ENCODE results near the gene ANKRD55.
"Not testable (repeated sequence)": the region's sequence is repeated elsewhere in the genome, so short reads cannot be mapped to it uniquely, and the experiment has no call there.

DNA sequence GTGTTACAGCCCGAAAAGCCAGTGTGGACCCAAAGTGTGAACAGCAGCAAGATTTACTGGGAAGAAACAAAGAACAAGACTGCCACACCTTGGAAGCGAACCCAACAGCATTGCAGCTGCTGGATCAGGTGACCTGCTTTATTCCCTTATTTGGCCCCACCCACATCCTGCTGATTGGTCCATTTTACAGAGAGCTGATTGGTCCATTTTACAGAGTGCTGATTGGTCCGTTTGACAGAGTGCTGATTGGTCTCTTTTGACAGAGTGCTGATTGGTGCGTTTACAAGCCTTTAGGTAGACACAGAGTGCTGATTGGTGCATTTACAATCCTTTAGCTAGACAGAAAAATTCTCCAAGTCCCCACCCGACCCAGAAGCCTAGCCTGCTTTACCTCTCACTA is 16.0 kb upstream of the ANKRD55 start:
- not testable (repeated sequence) for TF ChIP-seq CTCF (IDR thresholded peaks at IDR 0.05); EZH2 (IDR thresholded peaks at IDR 0.05; ENCODE audit: borderline replicate concordance, insufficient read depth, low read depth, low read length, poor library complexity, severe bottlenecking)

Data from B cell (primary cell).